ENCODE measurements around the gene DDX3X. TPM values are rescaled to one million over a fixed set of nuclear protein-coding genes. Genes with fewer than 3 reads are reported as not detected.

Gene DDX3X
- total RNA-seq, 1 donor from 2014 or later: 234 TPM

- DNase-seq: no peak
- no peaks in the 10 kb centered on the region for H3K4me1 ChIP-seq
- no peak for TF ChIP-seq CTCF (IDR thresholded peaks at IDR 0.05)
- H3K27ac ChIP-seq: no peak overlapping the region
- no peaks in the 10 kb centered on the region for H3K36me3 ChIP-seq
- H3K9me3 ChIP-seq: no peaks in the 10 kb centered on the region
- no peaks in the 10 kb centered on the region for H3K27me3 ChIP-seq
- no peak overlapping the region for H3K4me3 ChIP-seq
- intact Hi-C loops (cut with DNase I): no loop called here
- no peak for ATAC-seq
Measured at GRCh38 chrX:41329101-41329500, 4.9 kb upstream of the DDX3X start.

- Histone ChIP-seq H3K4me1 (no peaks in the 10 kb centered on the region), H3K9me3 (no peaks in the 10 kb centered on the region), H3K36me3 (no peaks in the 10 kb centered on the region), H3K4me3 (peak overlapping the region; percentile 59), H3K27ac (peak overlapping the region; percentile 98), H3K27me3 (no peaks in the 10 kb centered on the region)
- no peak for ATAC-seq
- intact Hi-C loops (cut with DNase I): loop anchor here (10.0 kb wide), 1 partner anchor 113 kb away; the partner anchor contains the start of gene NYX
- no peak for TF ChIP-seq CTCF (IDR thresholded peaks at IDR 0.05)
- DNase-seq: no peak
Measured at GRCh38 chrX:41332005-41332404, 2.0 kb upstream of the DDX3X start.

- no peak for DNase-seq
- no peaks in the 10 kb centered on the region for H3K4me1 ChIP-seq
- peak; percentile 2 for ATAC-seq
Measured at GRCh38 chrX:41332408-41333002, 1.5 kb upstream of the DDX3X start.

GRCh38 chrX:41333003-41333743 lies 789 bp upstream of the DDX3X start:
- intact Hi-C loops (cut with DNase I): loop anchor here (10.0 kb wide), 1 partner anchor 112 kb away; the partner anchor contains the start of gene NYX
- peak overlapping the region; percentile 59 for H3K4me3 ChIP-seq
- peak; percentile 93 for DNase-seq
- no peaks in the 10 kb centered on the region for H3K27me3 ChIP-seq
- ATAC-seq: peak; percentile 85
- no peaks in the 10 kb centered on the region for H3K4me1 ChIP-seq
- peak overlapping the region; percentile 98 for H3K27ac ChIP-seq
- TF ChIP-seq CTCF (IDR thresholded peaks at IDR 0.05): no peak
- no peaks in the 10 kb centered on the region for H3K36me3 ChIP-seq
- no peaks in the 10 kb centered on the region for H3K9me3 ChIP-seq

More at GRCh38 chrX:41332408-41333002, 1.5 kb upstream of the DDX3X start:
- Histone ChIP-seq H3K27ac (peak overlapping the region; percentile 98), H3K36me3 (no peaks in the 10 kb centered on the region), H3K4me3 (peak overlapping the region; percentile 59), H3K9me3 (no peaks in the 10 kb centered on the region), H3K27me3 (no peaks in the 10 kb centered on the region)
- intact Hi-C loops (cut with DNase I): loop anchor here (10.0 kb wide), 1 partner anchor 112 kb away; the partner anchor contains the start of gene NYX
- no peak for TF ChIP-seq CTCF (IDR thresholded peaks at IDR 0.05)

- no peak for TF ChIP-seq CTCF (IDR thresholded peaks at IDR 0.05)
- H3K4me1 ChIP-seq: peaks cover 9% of the 10 kb centered on the region
- DNase-seq (peak; percentile 90), ATAC-seq (peak; percentile 72)
- no peaks in the 10 kb centered on the region for H3K9me3 ChIP-seq
- H3K4me3 ChIP-seq: peak overlapping the region; percentile 59
- peak overlapping the region; percentile 98 for H3K27ac ChIP-seq
- H3K36me3 ChIP-seq: peaks cover 9% of the 10 kb centered on the region
- intact Hi-C loops (cut with DNase I): loop anchor here (10.0 kb wide), 1 partner anchor 110 kb away; the partner anchor contains the start of gene NYX
- H3K27me3 ChIP-seq: no peaks in the 10 kb centered on the region
Measured at GRCh38 chrX:41334363-41335197, 618 bp downstream of the DDX3X start.

Data from upper lobe of right lung (tissue), 1 donor.